Thyroid gland (tissue), 4 donors: ENCODE results near the gene ZFP36L1.

Experiments
- POLR2A ChIP-seq, 2 donors: fragments of 450-650 bp; IDR thresholded peaks; one replicate each; pipeline ENCODE4 v1.6.1; 2017; ENCODE audit warnings: antibody characterized with exemption in 2 of 2, mild to moderate bottlenecking in 2 of 2, moderate library complexity in 1 of 2
- TF ChIP-seq, protein P1 (sequence below), 6 experiments: fragments of 200-600 bp in 3 of 6; fragments of 450-650 bp in 3 of 6; sonication (generic) in 3 of 6; IDR thresholded peaks; one replicate each; pipeline ENCODE4 v1.5.1; 2016 to 2019; ENCODE audit warnings: antibody characterized with exemption in 6 of 6, mild to moderate bottlenecking in 2 of 6, inconsistent platforms in 1 of 6, moderate library complexity in 1 of 6

DNA sequence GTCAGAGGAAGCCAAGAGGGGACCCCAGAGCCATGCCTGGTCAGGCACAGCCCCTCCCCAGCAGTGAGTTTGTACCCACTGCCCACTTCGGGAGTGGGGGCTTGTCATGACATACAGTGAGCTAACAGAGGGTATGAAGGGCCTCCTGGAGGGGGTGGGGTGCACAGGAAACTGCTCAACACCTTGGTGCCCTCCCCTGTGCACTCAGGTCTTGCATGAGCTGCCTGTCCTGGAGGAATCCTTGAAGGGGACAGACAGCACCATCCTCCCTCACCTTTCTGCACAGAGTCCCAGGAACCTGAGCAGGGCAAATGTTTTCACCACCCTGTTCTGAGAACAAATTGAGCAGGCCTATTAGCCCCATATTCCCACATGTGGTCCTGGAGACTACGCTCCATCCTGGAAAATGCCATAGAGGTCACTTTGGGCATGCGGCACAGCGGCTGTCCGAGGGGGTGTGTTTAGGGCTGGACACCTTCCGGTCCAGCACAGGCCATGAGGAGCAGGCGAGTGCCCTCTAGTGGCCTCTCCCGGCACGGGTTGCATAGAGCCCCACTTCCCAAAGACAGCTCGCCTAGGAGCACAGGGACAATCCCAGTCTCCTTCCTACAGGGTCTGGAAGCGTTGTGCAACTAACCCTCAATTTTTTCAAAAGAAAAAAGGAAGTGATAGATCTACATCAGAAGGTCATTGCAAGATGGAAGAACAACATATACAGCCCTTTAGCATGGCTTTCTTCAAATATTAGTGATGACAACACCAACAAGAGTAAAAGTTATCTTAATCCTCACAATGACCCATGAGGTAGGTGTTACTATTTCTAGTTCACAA, 31.9 kb upstream of the ZFP36L1 start:
- TF ChIP-seq, protein P1, sequence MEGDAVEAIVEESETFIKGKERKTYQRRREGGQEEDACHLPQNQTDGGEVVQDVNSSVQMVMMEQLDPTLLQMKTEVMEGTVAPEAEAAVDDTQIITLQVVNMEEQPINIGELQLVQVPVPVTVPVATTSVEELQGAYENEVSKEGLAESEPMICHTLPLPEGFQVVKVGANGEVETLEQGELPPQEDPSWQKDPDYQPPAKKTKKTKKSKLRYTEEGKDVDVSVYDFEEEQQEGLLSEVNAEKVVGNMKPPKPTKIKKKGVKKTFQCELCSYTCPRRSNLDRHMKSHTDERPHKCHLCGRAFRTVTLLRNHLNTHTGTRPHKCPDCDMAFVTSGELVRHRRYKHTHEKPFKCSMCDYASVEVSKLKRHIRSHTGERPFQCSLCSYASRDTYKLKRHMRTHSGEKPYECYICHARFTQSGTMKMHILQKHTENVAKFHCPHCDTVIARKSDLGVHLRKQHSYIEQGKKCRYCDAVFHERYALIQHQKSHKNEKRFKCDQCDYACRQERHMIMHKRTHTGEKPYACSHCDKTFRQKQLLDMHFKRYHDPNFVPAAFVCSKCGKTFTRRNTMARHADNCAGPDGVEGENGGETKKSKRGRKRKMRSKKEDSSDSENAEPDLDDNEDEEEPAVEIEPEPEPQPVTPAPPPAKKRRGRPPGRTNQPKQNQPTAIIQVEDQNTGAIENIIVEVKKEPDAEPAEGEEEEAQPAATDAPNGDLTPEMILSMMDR (IDR thresholded peaks at IDR 0.05) = peak; percentile 74 to 93 (median 84)
- TF ChIP-seq POLR2A (IDR thresholded peaks at IDR 0.05) = no peak
